GM12873 (cell line): Measurements from ENCODE around the gene SEC23B.

Experiments
- TF ChIP-seq, protein P1 (sequence below): IDR thresholded peaks from 2 replicates; pipeline ENCODE4 v1.5.1; 2012; ENCODE audit warnings: low read depth, mild to moderate bottlenecking, moderate library complexity, low read length, control low read depth; ENCODE audit not compliant: insufficient read depth; ENCODE audit errors: missing control alignments

Gene SEC23B

GRCh38 chr20:18507218-18508191, at the start of gene SEC23B:
TSS of gene SEC23B (plus strand) at chr20:18507940. CDS start at chr20:18510836, 2,896 bp downstream.
- TF ChIP-seq, protein P1, sequence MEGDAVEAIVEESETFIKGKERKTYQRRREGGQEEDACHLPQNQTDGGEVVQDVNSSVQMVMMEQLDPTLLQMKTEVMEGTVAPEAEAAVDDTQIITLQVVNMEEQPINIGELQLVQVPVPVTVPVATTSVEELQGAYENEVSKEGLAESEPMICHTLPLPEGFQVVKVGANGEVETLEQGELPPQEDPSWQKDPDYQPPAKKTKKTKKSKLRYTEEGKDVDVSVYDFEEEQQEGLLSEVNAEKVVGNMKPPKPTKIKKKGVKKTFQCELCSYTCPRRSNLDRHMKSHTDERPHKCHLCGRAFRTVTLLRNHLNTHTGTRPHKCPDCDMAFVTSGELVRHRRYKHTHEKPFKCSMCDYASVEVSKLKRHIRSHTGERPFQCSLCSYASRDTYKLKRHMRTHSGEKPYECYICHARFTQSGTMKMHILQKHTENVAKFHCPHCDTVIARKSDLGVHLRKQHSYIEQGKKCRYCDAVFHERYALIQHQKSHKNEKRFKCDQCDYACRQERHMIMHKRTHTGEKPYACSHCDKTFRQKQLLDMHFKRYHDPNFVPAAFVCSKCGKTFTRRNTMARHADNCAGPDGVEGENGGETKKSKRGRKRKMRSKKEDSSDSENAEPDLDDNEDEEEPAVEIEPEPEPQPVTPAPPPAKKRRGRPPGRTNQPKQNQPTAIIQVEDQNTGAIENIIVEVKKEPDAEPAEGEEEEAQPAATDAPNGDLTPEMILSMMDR = no peak

DNA sequence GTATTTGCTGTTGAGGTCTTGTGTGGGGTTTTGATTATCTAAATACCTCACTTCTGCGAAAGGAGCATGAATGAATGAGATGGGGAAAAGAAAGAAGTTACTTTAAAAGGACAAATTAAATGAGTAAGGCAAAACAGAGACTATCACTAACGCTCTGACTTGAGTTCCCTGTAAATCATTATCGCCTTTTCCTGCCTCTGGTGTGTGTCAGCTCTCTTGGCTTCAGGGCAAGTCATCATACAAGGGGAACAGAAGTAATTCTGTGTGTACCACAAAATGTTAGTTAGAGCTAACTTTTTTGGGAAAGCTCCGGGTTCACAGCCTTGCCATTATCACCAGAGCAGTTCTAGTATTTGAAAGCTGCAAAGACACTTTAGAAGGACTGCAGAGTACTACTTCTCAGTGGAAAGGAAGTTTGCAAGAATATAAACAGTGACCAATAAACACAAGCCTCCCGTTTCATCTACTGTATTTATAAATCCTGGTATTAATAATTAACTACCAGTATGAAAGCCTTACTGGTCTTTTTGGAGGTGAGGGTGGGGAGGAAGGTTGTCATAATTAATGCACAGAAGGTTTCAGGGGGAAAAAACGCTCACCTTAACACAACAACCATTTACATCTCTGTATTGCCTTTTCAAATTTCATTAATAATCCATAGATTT, 42.1 kb upstream of the SEC23B start:
- TF ChIP-seq, protein P1 = no peak

DNA sequence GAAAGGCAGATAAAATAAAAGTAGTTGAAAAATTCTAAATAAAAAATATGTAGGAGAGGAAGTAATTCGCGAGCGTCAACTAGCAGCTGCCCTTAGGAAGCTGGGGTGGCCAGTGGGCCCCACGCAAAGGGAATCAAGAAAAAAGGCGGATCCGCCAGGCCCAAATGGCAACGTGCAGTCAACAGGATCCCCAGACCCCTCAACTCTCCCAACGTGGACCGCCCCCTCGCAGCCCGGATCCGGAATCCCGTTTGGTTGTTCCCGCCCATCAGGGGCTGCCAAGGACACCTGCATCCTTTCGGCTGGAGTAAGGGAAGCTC, 41.2 kb upstream of the SEC23B start:
- TF ChIP-seq, protein P1 = no peak

- TF ChIP-seq, protein P1 = no peak
These were observed 40.6 kb upstream of the SEC23B start, which contains the start of the genes DZANK1 and POLR3F for GRCh38 chr20:18466894-18467730. TSS of gene DZANK1 (minus strand) at chr20:18467030. CDS start at chr20:18465358, 1,672 bp downstream. TSS of gene POLR3F (plus strand) at chr20:18467390. CDS start at chr20:18467507, 117 bp downstream.

- TF ChIP-seq, protein P1 = no peak
These were observed 30.5 kb upstream of the SEC23B start for GRCh38 chr20:18477218-18477617.

DNA sequence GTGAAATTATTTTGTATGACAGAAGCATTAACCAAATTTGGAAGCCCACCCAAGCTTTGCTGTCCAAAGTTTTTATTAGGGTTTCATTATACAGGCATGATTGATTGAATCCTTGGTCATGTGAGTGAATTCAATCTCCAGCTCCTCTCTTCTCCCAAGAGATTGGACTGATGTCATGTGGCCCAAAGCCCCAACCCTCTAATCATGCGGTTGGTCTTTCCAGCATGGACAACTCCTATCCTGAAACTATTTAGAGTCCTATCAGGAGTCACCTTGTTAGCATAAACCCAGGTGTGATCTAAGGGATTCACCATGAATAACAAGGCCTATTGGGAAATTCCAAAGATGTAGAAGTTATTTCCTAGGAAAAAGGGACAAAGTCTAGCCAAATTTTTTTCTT, 29.9 kb upstream of the SEC23B start:
- TF ChIP-seq, protein P1 = no peak
